ENCODE results near the gene GFPT2. TPM values are rescaled to one million over a fixed set of nuclear protein-coding genes. Genes with fewer than 3 reads are reported as not detected.

Gene GFPT2
- total RNA-seq, 1 experiment from 2014 or later: 8.2 TPM

DNA sequence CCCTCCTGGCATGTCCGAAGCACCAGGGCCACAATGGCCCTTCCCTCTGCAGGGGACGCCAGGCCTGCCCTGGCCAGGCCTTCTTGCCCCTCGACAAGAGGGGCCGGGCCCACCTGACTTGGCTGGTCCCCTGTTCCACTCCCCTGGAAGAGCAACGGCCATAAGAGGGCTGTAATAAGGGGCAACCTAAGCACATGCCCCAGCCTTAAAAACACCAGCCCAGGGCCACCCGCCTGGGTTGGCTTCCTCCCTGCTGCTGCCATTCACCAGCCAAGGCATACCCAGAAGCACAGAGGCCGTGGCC, 8.5 kb downstream of the GFPT2 start:
- Mint-ChIP-seq H3K4me1 (ENCODE audit: insufficient read depth, unreplicated experiment) (peaks cover 8% of the 10 kb centered on the region), H3K4me3 (ENCODE audit: unreplicated experiment) (no peak overlapping the region), H3K9me3 (ENCODE audit: unreplicated experiment) (no peaks in the 10 kb centered on the region), H3K27ac (ENCODE audit: low read depth, unreplicated experiment) (no peak overlapping the region), H3K36me3 (ENCODE audit: insufficient read depth, unreplicated experiment) (no peaks in the 10 kb centered on the region), H3K27me3 (ENCODE audit: insufficient read depth, unreplicated experiment) (no peaks in the 10 kb centered on the region)
- TF ChIP-seq, protein P1, sequence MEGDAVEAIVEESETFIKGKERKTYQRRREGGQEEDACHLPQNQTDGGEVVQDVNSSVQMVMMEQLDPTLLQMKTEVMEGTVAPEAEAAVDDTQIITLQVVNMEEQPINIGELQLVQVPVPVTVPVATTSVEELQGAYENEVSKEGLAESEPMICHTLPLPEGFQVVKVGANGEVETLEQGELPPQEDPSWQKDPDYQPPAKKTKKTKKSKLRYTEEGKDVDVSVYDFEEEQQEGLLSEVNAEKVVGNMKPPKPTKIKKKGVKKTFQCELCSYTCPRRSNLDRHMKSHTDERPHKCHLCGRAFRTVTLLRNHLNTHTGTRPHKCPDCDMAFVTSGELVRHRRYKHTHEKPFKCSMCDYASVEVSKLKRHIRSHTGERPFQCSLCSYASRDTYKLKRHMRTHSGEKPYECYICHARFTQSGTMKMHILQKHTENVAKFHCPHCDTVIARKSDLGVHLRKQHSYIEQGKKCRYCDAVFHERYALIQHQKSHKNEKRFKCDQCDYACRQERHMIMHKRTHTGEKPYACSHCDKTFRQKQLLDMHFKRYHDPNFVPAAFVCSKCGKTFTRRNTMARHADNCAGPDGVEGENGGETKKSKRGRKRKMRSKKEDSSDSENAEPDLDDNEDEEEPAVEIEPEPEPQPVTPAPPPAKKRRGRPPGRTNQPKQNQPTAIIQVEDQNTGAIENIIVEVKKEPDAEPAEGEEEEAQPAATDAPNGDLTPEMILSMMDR (IDR thresholded peaks at IDR 0.05; ENCODE audit: unreplicated experiment): no peak
- POLR2A ChIA-PET: interaction anchor here (1.2 to 3.4 kb wide), 4 partner anchors 10 to 127 kb away, joined by 3 to 12 read pairs (median 5); no protein-coding TSS in a partner anchor
- BruUV-seq (replicated peaks): no TSS peak
- intact Hi-C loops (cut with micrococcal nuclease): no loop called here
- no peak for DNase-seq (ENCODE audit: unreplicated experiment)
- CTCF ChIA-PET: interaction anchor here (0.9 to 3.2 kb wide), 3 partner anchors 13 to 126 kb away, joined by 3 to 24 read pairs (median 5); no protein-coding TSS in a partner anchor

DNA sequence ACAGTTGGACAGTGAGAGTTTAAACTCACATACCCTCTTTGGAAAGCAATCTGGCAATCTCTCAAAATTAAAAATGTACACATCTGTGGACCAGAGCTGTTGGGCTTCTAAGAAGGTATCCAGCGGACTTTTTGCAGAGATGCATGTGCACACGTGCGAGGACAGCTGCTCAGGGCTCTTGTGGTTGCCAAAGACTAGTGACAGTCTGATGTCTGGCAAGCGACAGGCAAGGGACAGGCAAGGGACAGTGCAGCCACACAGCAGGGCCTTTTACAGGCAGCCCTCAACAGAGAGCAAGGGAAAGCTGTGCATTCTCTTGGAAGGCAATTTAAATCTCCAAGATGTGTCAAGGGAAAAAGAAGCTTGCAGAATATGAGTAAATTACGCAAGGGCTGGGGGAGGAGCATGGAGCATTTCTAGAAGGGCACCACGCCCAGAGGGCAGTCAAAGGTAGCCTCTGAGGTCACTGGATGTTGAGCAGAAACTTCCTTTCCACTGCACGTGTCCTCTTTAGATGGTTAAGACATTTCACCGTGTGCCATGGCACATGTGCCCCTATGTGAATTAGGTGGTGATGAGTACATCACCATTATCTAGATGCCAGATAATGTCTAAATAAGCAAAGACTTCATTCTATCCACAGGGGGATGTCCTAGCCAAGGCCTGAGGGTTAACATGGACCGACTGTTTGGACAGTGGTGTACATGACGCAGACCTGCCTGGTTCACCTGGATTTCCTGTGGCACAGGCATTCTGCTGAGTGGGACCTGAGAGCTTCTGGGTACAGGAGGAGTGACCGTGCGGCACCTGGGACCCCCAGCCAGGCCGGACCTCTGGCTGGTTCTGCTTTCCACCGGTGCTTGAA, 9.1 kb downstream of the GFPT2 start:
- DNase-seq (ENCODE audit: unreplicated experiment): peak; percentile 92
- Mint-ChIP-seq H3K36me3 (ENCODE audit: insufficient read depth, unreplicated experiment) (no peaks in the 10 kb centered on the region), H3K4me3 (ENCODE audit: unreplicated experiment) (no peak overlapping the region), H3K4me1 (ENCODE audit: insufficient read depth, unreplicated experiment) (peaks cover 8% of the 10 kb centered on the region), H3K9me3 (ENCODE audit: unreplicated experiment) (no peaks in the 10 kb centered on the region), H3K27ac (ENCODE audit: low read depth, unreplicated experiment) (no peak overlapping the region), H3K27me3 (ENCODE audit: insufficient read depth, unreplicated experiment) (no peaks in the 10 kb centered on the region)
- intact Hi-C loops (cut with micrococcal nuclease): no loop called here
- ChIA-PET POLR2A (interaction anchor here (0.6 to 3.4 kb wide), 10 partner anchors 10 to 195 kb away, joined by 3 to 12 read pairs (median 3); no protein-coding TSS in a partner anchor), CTCF (interaction anchor here (0.7 to 4.5 kb wide), 7 partner anchors 13 to 130 kb away, joined by 3 to 28 read pairs (median 6); no protein-coding TSS in a partner anchor)
- no TSS peak for BruUV-seq (replicated peaks)
- TF ChIP-seq, protein P1 (IDR thresholded peaks at IDR 0.05; ENCODE audit: unreplicated experiment): no peak

DNA sequence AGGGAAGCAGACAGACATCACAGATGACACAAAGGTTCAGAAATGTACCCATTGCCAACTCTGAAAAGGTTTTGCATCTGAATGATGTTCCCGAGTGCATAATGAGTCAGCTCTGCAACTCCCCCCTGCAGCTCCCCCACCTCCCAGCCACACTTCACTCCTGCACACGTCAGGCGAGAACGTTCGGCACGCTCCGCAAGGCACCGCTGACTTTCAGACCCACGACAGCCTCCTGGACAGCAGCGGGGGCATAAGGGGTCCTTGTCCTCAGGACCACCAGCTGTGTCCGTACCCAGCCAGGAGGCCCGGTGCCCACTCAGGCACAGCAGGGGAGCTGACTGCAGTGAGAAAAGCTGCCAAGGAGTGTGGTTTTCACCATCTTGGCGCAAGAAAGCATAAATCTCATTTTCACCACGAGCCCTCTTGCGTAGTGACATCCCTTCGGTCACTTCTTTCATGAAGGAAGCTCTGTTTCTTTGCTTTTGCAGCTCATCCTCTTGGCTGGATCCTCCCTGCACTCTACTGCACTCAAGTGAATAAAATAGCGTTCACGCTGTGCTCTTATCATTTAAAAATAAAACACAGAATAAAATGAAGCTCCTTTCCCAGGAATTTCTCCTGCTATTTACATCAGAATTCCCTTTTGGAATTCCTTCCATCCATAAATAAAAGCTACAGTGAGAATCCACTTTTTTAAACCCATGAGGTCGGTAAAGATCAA, 9.9 kb downstream of the GFPT2 start:
- ChIA-PET POLR2A (interaction anchor here (0.6 to 3.4 kb wide), 8 partner anchors 9 to 195 kb away, joined by 3 to 12 read pairs (median 3); no protein-coding TSS in a partner anchor), CTCF (interaction anchor here (0.6 to 4.5 kb wide), 8 partner anchors 12 to 211 kb away, joined by 3 to 28 read pairs (median 6); no protein-coding TSS in a partner anchor)
- H3K9me3 Mint-ChIP-seq (ENCODE audit: unreplicated experiment): no peaks in the 10 kb centered on the region
- DNase-seq (ENCODE audit: unreplicated experiment): peak; percentile 67
- intact Hi-C loops (cut with micrococcal nuclease): no loop called here
- TF ChIP-seq, protein P1 (IDR thresholded peaks at IDR 0.05; ENCODE audit: unreplicated experiment): no peak
- no TSS peak for BruUV-seq (replicated peaks)
- H3K4me1 Mint-ChIP-seq (ENCODE audit: insufficient read depth, unreplicated experiment): peaks cover 8% of the 10 kb centered on the region
- no peaks in the 10 kb centered on the region for H3K27me3 Mint-ChIP-seq (ENCODE audit: insufficient read depth, unreplicated experiment)
- H3K36me3 Mint-ChIP-seq (ENCODE audit: insufficient read depth, unreplicated experiment): peaks cover 2% of the 10 kb centered on the region
- H3K4me3 Mint-ChIP-seq (ENCODE audit: unreplicated experiment): no peak overlapping the region
- H3K27ac Mint-ChIP-seq (ENCODE audit: low read depth, unreplicated experiment): no peak overlapping the region

DNA sequence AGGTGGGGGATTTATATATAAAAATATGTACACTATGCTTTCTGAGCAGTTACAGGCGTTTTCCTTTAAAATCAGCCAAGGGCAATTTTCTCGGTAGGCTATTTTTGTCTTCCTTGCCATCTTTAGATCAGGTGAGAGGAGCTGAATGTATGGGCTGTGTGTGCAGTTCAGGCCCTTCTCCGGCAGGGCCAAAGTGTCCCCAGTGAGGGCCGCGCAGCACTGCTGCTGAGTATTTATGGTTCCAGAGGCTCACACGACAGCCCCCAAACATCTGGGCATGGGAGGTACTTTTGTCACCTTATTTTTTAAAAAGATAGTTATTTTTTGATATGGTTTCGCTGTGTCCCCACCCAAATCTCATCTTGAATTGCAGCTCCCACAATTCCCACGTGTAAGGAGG, 11.5 kb downstream of the GFPT2 start:
- H3K36me3 Mint-ChIP-seq (ENCODE audit: insufficient read depth, unreplicated experiment): peaks cover 9% of the 10 kb centered on the region
- intact Hi-C loops (cut with micrococcal nuclease): no loop called here
- BruUV-seq (replicated peaks): no TSS peak
- POLR2A ChIA-PET: no interaction called here
- no peak for DNase-seq (ENCODE audit: unreplicated experiment)
- H3K27me3 Mint-ChIP-seq (ENCODE audit: insufficient read depth, unreplicated experiment): no peaks in the 10 kb centered on the region
- H3K9me3 Mint-ChIP-seq (ENCODE audit: unreplicated experiment): no peaks in the 10 kb centered on the region
- CTCF ChIA-PET: interaction anchor here (1.0 to 4.5 kb wide), 4 partner anchors 13 to 130 kb away, joined by 4 to 28 read pairs (median 6); no protein-coding TSS in a partner anchor
- H3K4me3 Mint-ChIP-seq (ENCODE audit: unreplicated experiment): no peak overlapping the region
- TF ChIP-seq, protein P1 (IDR thresholded peaks at IDR 0.05; ENCODE audit: unreplicated experiment): no peak
- H3K4me1 Mint-ChIP-seq (ENCODE audit: insufficient read depth, unreplicated experiment): peaks cover 8% of the 10 kb centered on the region
- no peak overlapping the region for H3K27ac Mint-ChIP-seq (ENCODE audit: low read depth, unreplicated experiment)

Measured in MCF 10A (cell line).